ENCODE measurements around the gene PLEKHA8. TPM values are rescaled to one million over a fixed set of nuclear protein-coding genes. Genes with fewer than 3 reads are reported as not detected.

Gene PLEKHA8
- total RNA-seq, 1 experiment from 2014 or later: 23.3 TPM

DNA sequence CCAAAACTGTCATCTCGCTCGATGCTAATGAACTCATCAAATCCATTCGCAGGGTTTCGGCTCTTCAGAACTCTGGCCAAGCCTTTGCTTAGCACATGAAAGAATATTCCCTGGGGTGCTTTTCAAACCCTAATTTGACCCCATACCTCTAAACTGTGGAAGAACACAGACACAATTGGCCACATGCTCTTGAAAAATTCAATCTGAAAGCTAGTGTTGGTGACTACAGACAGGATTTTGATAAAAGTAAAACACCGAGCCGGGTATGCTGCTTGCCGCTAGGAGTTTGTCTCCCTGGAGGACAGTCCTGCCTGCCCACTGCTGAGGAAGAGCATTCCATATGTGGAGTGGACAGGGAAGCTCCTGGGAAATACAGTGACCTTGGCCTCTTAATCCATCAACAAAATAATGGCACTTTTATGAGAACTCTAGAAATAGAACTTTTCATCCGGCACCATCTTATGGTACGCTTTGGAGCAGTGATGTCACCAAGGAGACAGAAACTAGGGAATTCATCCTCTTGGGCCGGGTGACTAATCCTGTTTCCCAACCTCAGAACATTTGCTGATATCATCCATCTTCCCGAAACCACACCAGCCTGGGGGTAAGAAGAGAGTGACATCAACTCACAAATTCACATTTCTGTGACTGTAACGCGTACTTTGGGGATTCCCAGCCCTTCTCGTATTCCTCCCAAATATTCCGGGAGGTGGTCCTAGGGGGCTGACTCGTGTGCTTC is 140.8 kb downstream of the PLEKHA8 start:
- peak; percentile 93 for DNase-seq (ENCODE audit: low spot score)

DNA sequence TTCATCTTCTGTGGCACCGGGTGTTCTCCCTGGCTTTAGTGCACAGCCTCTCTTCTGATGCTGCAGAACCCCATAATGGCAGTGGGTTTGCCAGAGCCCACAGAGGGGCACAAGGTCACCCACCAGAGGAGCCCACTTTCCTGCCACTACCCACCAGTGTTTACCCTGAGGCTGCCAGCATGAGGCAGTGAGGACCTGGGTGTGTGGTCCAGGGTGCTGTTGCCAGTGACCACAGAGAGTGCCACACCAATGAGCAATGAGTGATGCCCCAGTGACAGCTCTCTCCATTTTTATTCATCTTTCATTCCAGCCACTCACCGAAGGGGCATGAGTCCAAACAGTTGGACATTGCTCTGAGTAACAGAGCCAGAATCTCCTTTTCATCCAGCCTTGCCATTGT is 141.4 kb downstream of the PLEKHA8 start:
- peak; percentile 71 for DNase-seq (ENCODE audit: low spot score)

DNA sequence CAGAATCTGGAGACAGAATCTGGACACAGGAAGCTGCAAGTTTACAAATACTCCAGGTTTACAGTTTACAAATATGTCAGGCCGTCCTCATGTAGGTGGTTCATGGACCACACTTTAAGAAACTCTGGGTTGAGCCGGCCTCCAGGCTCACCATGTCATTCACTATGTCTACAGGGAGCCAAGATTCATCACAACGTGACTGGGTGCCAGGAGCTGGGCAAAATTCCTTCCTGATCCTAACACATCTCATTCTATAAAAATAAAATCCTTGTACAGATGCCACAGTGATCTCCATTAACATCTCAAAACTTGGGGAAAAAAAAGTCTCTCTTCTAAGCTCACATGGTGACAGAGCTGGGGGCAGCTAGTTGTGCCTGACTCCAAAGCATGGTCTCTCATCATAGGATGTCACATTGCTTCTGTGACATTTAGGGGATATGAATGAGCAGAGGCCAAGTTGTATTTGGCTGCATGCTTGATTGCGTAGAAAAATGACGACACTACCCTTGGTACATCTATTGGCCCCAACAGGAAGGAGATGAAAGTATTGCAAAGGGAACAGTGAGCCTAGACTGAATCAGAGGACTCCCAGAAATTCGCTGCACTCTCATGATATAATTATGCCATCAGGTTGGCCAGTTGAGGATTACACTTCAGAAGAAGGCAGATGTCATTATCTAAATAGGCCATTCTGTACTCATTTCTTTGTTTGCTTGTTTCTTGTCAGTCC is 142.4 kb downstream of the PLEKHA8 start:
- peak; percentile 43 for DNase-seq (ENCODE audit: low spot score)

DNA sequence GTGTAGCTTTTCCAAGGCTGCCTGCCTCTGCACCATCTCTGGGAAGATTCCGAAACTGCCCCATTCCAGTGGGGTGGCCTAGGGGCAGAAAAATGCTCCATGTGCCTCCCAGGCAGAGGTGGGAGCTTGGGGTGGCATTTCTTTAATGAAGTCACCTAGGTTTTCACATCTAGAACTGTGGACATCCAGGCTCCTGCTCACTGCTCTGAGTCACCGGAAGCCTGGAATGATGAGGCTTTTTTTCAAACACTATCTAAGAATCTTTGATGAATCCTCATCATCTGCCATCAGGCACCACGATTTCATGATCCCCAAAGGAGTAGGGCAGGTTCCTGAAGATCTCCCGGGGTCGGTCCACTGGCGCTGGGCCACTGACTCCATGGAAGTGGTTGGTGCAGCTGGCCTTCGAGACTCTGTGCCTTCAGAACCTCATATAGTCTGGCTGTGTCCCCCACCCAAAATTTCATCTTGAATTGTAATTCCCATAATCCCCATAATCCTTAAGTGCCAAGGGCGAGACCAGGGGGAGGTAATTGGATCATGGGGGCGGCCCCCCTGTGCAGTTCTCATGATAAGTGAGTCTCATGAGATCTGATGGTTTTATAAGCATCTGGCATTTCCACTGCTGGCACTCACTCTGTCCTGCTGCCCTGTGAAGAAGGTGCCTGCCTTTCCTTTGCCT is 143.7 kb downstream of the PLEKHA8 start:
- peak; percentile 77 for DNase-seq (ENCODE audit: low spot score)

DNA sequence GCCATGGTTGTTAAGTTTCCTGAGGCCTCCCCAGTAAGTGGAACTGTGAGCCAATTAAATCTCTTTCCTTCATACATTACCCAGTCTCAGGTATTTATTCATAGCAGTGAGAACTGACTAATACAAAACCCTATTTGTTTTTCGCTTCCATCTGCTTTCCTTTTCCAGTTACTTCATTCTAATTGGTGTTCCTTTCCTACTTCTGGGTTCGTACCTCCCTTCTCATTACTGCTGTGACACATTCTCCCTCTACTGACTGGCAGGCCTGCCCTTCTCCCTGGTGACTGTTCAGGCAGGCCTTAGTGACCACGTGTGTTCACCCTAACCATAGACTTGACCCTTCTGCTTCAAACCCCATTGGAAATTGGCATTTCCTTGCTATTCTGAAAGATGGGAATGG is 144.2 kb downstream of the PLEKHA8 start:
- peak; percentile 83 for DNase-seq (ENCODE audit: low spot score)

DNA sequence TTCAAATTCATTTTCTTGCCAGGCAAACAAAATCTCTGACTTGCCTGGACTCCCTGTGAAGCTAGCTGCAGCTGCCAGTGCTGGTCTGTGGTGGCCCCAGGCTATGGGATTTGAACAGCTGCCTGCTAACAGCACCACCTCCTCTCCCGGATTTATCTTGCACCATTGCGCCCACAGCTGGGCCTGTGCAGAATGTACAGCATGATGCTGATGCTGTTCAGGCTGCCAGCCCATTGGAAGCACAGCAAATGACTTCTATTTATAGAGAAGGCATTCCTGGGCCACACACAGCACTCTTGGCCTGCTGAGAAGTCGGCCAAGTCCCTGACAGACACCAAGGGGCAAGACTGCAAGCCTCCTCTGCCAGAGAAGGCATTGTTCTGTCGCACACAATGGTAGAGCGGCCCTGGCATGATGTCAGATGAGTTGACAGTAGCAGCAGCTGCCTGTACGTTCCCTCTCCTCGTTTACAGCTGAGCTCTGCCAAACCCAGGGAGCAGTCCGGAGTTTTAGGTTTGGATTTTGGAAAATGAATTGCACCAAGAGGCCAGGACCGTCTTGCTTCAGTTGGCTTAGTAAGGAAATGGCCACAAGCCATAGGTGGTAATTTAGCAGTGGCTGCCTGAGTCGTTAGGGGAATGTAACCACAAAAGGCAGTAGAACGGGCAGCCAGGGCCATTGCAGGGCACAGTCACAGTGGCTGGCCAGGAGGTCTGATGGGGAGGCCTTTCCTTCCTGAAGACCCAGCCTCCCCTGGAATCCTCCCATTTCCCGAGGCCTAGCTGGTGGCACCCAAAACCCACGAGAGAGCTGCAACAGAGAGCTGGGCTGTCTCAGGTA is 145.1 kb downstream of the PLEKHA8 start:
- peak; percentile 100 for DNase-seq (ENCODE audit: low spot score)

DNA sequence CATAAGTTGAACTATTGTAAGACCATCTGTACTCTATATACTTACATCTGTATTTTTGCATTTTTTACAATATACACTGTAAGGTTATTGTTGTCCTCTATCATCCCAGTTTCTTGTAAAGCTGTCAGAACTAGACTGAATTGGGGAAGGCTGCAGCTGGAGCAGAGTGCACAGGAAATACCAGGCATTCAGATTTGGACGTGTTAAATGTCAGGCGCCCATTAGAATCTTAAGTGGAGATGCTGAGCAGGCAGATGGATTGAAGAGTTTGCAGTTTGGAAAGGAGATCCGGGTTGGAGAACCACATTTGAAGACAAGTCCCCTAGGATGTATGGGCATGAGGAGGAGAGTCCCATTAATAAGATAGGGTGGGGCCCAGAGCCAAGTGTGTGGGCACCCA is 147.0 kb downstream of the PLEKHA8 start:
- DNase-seq (ENCODE audit: low spot score): no peak

DNA sequence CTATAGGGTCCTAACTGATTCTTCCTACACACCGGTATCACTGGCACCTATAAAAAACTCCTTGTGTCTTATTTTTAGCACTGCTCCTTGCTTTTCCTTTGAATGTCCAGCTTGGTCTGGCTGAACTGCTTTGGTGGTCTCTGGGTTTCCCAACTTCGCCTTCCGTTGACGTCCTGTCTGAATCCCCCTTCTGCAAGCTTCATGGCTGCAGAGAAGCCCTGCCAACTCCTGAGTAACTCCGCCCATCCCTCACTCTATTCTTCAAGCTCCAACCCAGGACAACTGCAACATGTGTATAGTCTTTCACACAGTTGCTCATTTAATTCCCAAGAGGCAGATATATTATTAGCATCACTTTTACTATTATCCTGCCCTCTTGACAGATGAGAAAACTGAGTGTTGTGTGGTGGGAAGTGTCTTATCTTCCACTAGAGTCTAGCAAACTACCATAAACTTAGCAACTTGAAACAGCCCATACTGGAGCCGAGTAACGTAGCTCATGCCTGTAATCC is 147.5 kb downstream of the PLEKHA8 start:
- DNase-seq (ENCODE audit: low spot score): no peak

DNA sequence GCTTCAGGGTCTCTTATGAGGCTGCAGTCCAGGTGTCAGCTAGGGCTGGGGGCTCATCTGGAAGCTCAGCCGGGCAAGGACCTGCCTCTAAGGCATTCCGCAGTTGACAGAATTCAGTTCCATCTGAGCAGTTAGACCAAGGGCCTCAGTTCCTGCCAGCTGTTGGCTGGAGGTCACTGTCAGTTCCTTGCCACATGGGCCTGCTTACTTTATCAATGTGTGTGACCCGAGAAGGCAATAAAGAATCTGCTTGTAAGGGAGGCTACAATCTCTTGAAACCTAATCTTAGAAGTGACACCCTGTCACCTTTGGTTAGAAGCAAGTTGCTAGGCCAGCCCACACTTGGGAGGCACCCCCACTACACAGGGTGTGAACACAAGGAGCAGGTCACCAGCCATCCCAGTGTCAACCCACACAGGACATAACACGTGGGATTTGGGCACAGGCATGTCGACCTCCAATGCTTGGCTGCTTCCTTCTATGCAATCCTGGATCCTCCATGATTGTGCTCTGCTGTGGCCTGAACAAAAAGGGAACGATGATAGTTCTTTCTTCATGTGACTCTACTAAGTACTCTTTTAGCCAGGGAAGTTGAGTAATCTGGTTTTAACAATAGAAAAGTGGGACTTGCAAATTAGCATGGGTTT is 148.4 kb downstream of the PLEKHA8 start:
- no peak for DNase-seq (ENCODE audit: low spot score)

DNA sequence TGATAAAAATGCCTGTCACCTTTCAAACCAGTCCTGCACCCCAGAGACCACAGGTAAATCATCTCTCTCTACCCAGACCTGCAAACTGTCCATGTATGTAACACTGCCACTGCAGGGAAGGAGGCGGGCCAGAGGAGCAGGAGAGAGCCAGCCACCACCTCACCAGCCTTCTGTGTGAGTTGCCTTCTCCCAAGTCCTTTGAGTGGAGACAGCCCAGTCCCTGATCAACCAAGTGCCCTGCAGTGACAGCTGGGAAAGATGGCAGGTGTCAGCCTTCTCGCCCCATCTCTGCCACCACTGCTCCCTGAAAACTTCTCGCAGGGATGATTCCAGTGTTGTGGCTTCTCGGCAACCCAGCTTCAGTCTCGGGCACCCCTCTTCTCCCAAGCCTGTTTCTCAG is 149.0 kb downstream of the PLEKHA8 start:
- no peak for DNase-seq (ENCODE audit: low spot score)

DNA sequence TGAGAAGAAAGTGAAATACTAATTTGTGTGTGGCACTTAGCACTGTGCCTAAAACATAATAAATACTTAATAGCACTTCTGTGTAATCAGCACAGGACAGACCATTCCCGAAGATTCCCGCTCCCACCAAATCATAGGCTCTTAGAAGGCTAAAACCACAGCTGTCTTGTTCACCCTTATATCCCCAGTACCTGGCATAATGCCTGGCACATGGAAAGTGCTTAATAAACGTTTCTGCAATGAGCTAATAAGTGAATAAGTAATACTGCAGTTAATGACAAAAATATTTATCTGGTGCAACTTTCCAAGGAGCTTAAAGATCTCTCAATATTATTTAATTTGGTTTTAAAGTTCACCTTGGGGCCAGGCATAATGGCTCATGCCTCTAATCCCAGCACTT is 149.8 kb downstream of the PLEKHA8 start:
- DNase-seq (ENCODE audit: low spot score): no peak

DNA sequence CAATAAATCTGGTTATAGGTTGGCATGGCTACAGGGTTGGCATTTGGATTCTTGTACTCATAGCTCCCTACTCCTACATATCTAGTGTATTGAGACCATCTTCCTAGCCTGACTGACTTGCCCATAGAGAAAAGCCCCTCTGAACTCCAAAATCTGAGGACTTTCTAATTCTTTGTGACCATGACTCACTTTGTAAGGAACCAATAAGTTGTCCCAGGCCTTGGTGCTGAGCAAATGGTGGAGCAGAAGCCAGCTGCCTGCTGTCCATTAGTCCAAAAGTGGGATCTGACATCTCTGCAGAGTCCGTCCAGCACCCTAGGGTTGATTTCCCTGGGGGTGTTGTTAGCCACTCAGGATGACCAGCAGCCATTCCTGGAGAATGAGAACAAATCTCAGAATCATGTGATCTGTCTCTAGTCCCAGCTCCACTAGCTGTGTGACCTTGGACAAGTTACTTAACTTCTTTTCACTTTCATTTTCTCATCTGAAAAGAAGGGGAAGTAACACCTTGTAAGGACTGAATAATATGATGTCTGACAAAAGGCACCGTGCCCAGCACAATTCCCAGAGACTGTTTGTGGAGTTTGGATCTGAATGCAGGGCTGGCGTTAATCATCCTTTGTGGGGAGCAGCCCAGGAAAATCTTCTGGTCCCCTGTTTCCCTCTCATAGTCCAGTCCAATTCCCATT is 150.7 kb downstream of the PLEKHA8 start:
- peak; percentile 45 for DNase-seq (ENCODE audit: low spot score)

Other genes starting within 250 kb of the PLEKHA8 start
- not detected in 2 replicates for gene WIPF3, start 221.9 kb upstream of the PLEKHA8 start, total RNA-seq (2014; rRNA removed; shearing (Covaris generic))
- gene SCRN1, start 38.6 kb upstream of the PLEKHA8 start, total RNA-seq (2014; rRNA removed; shearing (Covaris generic)): 114 and 128 TPM in 2 replicates
- gene FKBP14, start 1.7 kb upstream of the PLEKHA8 start, total RNA-seq (2014; rRNA removed; shearing (Covaris generic)): 41.0 and 73.1 TPM in 2 replicates
- 4.8 and 5.9 TPM in 2 replicates for gene MTURN, start 106.6 kb downstream of the PLEKHA8 start, total RNA-seq (2014; rRNA removed; shearing (Covaris generic))